Measurements from ENCODE around the gene EEPD1. TPM values are rescaled to one million over a fixed set of nuclear protein-coding genes. Genes with fewer than 3 reads are reported as not detected.

Gene EEPD1
- total RNA-seq, 6 experiments from 2014 or later, result 5.9 to 18.6 (median 10.6) TPM

DNA sequence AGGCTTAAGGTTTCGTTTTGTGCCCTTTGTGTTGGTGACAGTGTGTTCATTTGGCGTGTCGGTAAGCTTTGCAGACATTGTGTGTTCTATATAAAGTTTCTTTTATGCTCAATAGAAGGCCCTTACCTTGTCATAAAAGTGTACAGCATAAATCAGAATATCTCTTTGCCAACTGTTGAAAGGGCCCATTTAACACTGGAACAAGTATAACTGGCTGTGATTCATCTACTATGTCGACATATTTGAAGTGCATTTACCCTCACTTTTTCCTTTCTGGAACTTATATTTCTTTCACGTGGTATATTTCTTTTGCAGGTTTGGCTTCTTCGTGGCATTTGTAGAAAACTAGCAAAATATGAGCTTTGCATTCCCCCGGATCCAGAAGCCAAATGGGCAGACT, 32.7 kb downstream of the EEPD1 start:
- no peaks in the 10 kb centered on the region for H3K27me3 ChIP-seq
- 92% methylated on average over 7 of the region's 7 CpGs for WGBS (ENCODE audit: insufficient coverage, low coverage, low lambda C conversion rate, missing lambda C conversion rate)
- no peak overlapping the region for H3K27ac ChIP-seq
- H3K9me3 ChIP-seq, result no peaks in the 10 kb centered on the region
- no peak overlapping the region for H3K4me3 ChIP-seq
- intact Hi-C loops (cut with DNase I), result no loop called here
- no peak for DNase-seq
- no peak for ATAC-seq
- TF ChIP-seq POLR2A (IDR thresholded peaks at IDR 0.05), result no peak
- peaks cover 0 to 17% (median 5%) of the 10 kb centered on the region in 4 donors for H3K4me1 ChIP-seq
- no peaks in the 10 kb centered on the region for H3K36me3 ChIP-seq

DNA sequence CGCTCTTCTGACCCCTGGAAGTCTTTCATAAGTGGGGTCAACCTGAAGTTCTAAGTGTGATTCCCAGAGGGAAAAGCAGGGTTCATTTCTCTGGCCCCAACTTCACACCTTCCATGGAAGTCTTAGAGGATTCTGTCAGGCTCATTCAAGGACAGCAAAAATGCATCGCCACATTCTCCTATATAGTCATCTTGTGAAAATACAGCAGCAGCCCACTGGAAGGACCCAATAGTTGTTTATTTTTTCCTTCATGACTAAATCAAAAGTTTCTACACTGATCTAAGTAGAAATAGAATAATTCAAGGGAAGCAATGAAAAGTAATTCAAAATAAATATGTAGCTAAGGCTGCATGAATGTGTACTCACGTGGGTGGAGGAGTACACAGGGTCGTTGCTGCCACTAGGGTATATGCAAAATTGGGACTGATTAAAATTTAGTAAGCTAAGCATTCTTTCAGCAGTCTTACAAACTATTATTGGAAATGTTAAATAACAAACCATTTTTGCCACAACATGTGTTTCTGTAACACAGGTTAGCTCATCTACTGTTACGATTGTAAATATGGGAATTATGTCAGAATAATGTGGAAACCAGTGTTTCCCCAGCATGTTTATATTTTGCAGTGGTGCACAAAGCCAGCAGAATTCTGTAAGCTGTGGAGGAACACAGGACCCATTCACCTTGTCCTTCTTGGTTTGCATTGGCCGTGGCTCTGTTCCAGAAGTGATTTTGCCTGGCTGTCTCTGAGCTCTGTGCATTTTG, 33.5 kb downstream of the EEPD1 start:
- ATAC-seq (no peak), DNase-seq (no peak)
- Histone ChIP-seq H3K27me3 (no peaks in the 10 kb centered on the region), H3K4me3 (no peak overlapping the region), H3K9me3 (no peaks in the 10 kb centered on the region), H3K27ac (no peak overlapping the region), H3K4me1 (peaks cover 0 to 19% (median 5%) of the 10 kb centered on the region in 4 donors), H3K36me3 (no peaks in the 10 kb centered on the region)
- no peak for TF ChIP-seq POLR2A (IDR thresholded peaks at IDR 0.05)
- TF ChIP-seq, protein P1, sequence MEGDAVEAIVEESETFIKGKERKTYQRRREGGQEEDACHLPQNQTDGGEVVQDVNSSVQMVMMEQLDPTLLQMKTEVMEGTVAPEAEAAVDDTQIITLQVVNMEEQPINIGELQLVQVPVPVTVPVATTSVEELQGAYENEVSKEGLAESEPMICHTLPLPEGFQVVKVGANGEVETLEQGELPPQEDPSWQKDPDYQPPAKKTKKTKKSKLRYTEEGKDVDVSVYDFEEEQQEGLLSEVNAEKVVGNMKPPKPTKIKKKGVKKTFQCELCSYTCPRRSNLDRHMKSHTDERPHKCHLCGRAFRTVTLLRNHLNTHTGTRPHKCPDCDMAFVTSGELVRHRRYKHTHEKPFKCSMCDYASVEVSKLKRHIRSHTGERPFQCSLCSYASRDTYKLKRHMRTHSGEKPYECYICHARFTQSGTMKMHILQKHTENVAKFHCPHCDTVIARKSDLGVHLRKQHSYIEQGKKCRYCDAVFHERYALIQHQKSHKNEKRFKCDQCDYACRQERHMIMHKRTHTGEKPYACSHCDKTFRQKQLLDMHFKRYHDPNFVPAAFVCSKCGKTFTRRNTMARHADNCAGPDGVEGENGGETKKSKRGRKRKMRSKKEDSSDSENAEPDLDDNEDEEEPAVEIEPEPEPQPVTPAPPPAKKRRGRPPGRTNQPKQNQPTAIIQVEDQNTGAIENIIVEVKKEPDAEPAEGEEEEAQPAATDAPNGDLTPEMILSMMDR (IDR thresholded peaks at IDR 0.05), result no peak
- intact Hi-C loops (cut with DNase I), result no loop called here
- WGBS (ENCODE audit: insufficient coverage, low coverage, low lambda C conversion rate, missing lambda C conversion rate), result 61% methylated on average over 5 of the region's 6 CpGs

DNA sequence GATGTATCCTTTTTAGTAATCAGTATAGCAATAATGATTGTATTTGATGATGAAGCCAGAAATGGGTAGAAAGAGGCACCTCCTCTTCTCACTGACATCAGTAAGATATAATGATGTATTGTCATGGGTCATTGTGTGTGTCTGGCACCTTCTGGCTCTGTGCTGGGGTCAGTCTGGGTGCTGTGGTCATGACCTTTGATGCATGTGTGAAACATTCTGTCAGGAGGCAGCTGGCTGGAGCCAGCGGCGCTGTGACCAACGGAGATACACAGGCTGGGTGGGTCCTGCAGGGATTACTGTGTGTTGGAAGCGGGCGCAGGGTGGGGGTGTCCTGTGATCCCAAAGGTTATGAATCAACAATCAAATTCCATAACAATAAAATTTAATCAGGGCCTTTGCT, 35.2 kb downstream of the EEPD1 start:
- intact Hi-C loops (cut with DNase I), result no loop called here
- TF ChIP-seq, protein P1 (IDR thresholded peaks at IDR 0.05), result no peak
- no peak for TF ChIP-seq POLR2A (IDR thresholded peaks at IDR 0.05)
- H3K36me3 ChIP-seq, result no peaks in the 10 kb centered on the region
- H3K27me3 ChIP-seq, result no peaks in the 10 kb centered on the region
- peak overlapping the region in 1 of 3 donors; percentile 10 for H3K27ac ChIP-seq
- WGBS (ENCODE audit: insufficient coverage, low coverage, low lambda C conversion rate, missing lambda C conversion rate), result 57% methylated on average over 5 of the region's 5 CpGs
- peak; percentile 63 to 73 (median 69) for DNase-seq
- peaks cover 0 to 23% (median 5%) of the 10 kb centered on the region in 4 donors for H3K4me1 ChIP-seq
- H3K9me3 ChIP-seq, result no peaks in the 10 kb centered on the region
- no peak overlapping the region for H3K4me3 ChIP-seq
- ATAC-seq, result peak; percentile 82 to 91 (median 86)

DNA sequence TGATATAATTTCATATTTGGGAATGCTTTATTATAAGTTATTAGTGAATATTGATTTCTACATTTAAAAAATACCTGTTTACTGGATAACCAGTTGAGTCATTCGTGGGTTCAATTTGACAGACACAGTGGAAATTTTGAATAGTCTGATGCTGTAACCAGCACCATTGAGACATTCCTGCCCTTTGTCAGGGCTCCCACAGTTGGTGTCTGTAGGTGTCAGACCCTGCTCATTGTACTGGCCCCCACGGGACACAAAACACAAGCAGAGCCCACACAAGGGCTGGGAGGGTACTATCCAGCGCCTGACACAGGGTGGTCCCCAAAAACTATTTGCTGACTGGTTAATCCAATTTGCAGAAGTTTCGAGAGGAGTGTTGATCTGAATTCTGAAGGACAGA, 35.9 kb downstream of the EEPD1 start:
- peak in 1 of 4 donors; percentile 24 for ATAC-seq
- 62% methylated on average over 4 of the region's 4 CpGs for WGBS (ENCODE audit: insufficient coverage, low coverage, low lambda C conversion rate, missing lambda C conversion rate)

More for the DNA sequence above, 35.9 kb downstream of the EEPD1 start:
- no peak for DNase-seq
- no peaks in the 10 kb centered on the region for H3K9me3 ChIP-seq
- peaks cover 0 to 22% (median 5%) of the 10 kb centered on the region in 4 donors for H3K4me1 ChIP-seq
- H3K27ac ChIP-seq, result no peak overlapping the region
- H3K4me3 ChIP-seq, result no peak overlapping the region
- TF ChIP-seq POLR2A (IDR thresholded peaks at IDR 0.05), result no peak
- TF ChIP-seq, protein P1 (IDR thresholded peaks at IDR 0.05), result no peak
- H3K36me3 ChIP-seq, result no peaks in the 10 kb centered on the region
- intact Hi-C loops (cut with DNase I), result no loop called here
- no peaks in the 10 kb centered on the region for H3K27me3 ChIP-seq
